GM12891 (cell line): ENCODE data around the gene WDR26.

Source experiments
- PAX5 ChIP-seq: IDR thresholded peaks from 2 replicates; pipeline ENCODE4 v1.6.1; 2011; ENCODE audit warnings: low read length, moderate library complexity, mild to moderate bottlenecking; ENCODE audit not compliant: insufficient read depth, severe bottlenecking
- POLR2A ChIP-seq: IDR thresholded peaks from 2 replicates; pipeline ENCODE4 v1.6.1; 2011; ENCODE audit warnings: low read depth, low read length, control low read depth
- POLR2AphosphoS5 ChIP-seq: IDR thresholded peaks from 2 replicates; pipeline ENCODE4 v1.6.1; 2011; ENCODE audit warnings: low read depth, low read length, control low read depth
- POU2F2 ChIP-seq: IDR thresholded peaks from 2 replicates; pipeline ENCODE4 v1.6.1; 2011; ENCODE audit warnings: low read depth, mild to moderate bottlenecking, control low read depth, low read length, moderate library complexity

- no peak for TF ChIP-seq POLR2A
- no peak for TF ChIP-seq PAX5
- TF ChIP-seq POLR2AphosphoS5 = no peak
- no peak for TF ChIP-seq POU2F2
Measured at GRCh38 chr1:224430511-224431113, 4.0 kb downstream of the WDR26 start.
